Pulmonary artery endothelial cell (primary cell): ENCODE data around the gene CELF2. TPM values are rescaled to one million over a fixed set of nuclear protein-coding genes. Genes with fewer than 3 reads are reported as not detected.

Source experiments
- DNase-seq: peaks from one replicate; pipeline ENCODE4 v3.0.0-alpha.2; 2011; ENCODE audit warnings: low read depth, low spot score
- total RNA-seq: library from RNA; depleted of rRNA; stranded (reverse); fragments of >200 nt; gene quantifications from 2 replicates; pipeline ENCODE4 v1.2.3, GENCODE V29; 2014

The CELF2 gene
- total RNA-seq, 1 donor from 2014 or later = 12.5 TPM

DNA sequence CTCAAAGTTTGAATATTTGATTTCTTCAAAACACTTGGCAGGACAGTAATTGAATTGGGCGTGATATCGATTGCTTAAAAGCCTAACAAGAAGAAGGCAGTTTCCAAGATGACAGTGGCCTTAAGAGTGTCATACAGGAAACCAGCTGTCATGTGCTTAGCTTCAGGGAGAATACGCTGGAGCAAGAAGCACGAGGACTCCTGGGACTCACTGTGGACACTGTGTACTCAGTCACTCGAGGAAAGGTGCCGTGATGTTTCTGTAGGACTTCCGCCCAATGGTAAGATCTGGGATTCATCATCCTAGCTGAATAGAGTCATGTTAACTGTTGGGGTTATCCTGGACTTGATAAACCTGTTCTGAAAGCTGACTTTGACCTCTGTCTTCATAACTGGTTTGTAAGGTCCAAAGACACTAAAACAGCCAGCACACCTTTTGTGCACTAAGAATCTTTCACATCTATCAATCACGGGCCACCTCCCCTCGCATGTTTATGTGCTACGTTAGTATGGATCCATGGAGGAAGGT lies 113.5 kb downstream of the CELF2 start:
- DNase-seq = no peak

DNA sequence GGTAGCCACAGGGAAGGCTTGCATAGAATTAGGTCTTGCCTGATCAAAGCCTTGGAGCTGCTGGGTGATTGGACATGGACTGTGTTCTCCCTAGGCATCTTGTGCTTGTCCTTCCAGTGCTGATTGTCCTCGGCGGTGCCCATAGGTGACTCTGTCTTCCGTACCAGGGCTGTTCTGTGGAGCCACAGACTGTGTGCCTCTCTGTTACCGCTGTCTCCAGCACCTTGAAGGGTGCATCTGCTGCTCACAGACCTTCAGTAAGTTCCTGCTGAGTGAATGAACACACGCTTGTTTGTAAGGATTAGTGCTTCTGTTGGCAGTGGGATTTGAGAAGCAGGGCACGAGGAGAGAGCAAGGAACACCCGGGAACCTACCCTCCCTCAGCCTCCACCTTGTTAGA lies 116.7 kb downstream of the CELF2 start:
- no peak for DNase-seq

- no peak for DNase-seq
Measured at GRCh38 chr10:11135709-11136108, 118.0 kb downstream of the CELF2 start.

DNA sequence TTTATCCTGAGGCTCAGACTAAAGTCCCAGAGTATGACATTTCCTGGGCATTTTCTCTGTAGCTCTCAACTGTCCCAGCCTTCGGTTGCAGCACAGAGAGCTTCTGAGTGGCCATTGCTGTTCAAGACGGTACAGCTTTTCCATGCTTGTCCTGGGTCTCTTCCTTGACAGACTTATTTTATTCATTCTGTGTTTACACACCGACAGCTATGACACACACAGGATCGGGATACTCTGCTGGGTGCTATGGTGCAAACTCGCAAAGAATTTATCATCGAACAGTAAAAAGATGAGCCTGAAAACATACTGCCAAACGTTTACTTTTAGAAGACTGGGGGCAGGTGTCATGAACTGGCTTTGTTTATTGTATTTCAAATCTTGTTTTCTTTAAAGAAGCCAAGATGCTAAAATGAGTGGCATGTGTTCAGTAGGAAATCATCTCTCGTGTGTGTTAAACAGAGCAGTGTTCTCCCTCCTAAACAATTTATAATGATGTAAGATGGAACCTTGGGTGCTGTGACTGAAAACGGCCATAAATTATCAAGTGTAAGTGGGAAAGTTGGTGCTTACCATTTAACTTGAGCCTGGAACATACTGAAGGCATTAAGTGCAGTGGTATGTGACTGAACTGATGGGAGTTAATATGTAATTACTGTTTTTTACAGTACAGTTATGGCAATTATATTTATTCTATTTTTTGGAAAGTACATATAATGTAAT lies 120.8 kb downstream of the CELF2 start:
- DNase-seq = no peak

DNA sequence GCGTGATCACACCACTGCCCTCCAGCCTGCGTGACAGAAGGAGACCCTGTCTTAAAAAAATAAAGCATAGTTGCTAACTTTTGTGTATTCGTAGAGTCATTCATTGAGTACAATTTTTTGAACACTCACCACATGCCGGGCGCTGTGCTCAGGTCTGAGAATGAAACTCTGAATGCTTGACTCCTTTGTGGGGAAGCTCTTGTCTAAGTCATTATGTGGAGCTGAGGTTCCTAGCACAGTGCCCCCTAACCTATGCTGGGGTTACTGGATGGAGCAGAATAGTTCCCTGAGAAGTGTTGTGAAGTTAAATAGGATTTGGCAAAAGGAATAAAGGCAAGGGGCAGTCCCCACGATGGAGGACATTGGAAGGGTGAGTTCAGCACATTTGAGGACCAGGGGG lies 123.3 kb downstream of the CELF2 start:
- no peak for DNase-seq

DNA sequence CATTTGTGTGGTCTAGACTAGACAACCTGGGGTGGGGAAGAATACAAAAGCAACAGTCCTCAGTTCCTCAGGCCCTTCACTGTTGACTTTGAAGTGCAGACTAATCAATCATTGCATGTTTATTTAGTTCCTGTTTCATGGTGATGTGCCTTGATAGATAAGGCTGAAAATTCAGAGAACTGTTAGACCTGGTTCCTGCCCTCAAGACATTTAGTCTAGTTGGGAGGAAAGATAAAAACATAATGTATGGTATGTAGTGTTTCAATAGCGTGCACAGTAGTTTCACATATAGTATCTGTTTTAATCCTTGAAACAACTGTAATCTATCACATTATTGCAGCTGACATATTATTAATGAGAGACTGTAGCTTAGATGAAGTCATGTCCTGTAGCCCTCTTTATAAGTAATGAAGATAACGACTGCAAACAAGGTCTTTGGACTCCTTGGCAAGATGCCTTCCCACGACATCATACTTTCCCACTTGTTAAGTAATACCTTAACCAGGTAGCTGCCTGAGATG lies 124.0 kb downstream of the CELF2 start:
- no peak for DNase-seq

DNA sequence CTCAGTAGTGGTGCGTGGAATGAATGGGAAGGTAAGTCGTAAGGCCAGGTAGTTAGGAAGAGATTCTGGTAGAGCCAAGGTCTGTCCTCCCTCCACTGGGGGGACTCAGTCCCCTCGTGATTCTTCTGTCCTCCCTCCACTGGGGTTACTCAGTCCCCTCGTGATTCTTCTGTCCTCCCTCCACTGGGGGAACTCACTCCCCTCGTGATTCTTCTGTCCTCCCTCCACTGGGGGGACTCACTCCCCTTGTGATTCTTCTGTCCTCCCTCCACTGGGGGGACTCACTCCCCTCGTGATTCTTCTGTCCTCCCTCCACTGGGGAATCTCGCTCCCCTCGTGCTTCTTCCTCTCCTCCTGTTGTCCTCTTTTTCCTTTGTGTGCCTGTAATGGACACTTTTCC lies 125.1 kb downstream of the CELF2 start:
- DNase-seq = no peak

DNA sequence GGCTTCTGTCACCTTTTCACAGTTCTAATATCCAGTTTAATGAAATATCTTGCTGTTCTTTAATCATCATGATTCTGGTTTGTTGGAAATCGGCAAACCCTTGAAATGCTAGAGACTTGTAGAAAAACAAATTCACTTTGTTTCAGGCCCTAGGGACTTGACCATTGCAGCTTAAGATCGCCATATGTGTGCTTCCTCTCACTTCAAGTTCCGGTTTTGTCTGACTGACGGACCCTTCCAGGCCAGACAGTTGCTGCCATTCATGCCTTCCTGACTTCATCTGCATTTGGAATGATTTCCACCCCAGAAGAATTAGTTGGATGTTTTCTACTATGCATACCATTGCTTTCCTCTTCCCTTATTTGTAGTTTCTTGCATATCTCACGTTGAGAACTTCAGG lies 125.6 kb downstream of the CELF2 start:
- no peak for DNase-seq

- DNase-seq = no peak
Measured at GRCh38 chr10:11144626-11145494, 127.2 kb downstream of the CELF2 start.

GRCh38 chr10:11145495-11145855 lies 127.8 kb downstream of the CELF2 start:
- no peak for DNase-seq

- no peak for DNase-seq
Measured at GRCh38 chr10:11146402-11147171, 128.9 kb downstream of the CELF2 start.

DNA sequence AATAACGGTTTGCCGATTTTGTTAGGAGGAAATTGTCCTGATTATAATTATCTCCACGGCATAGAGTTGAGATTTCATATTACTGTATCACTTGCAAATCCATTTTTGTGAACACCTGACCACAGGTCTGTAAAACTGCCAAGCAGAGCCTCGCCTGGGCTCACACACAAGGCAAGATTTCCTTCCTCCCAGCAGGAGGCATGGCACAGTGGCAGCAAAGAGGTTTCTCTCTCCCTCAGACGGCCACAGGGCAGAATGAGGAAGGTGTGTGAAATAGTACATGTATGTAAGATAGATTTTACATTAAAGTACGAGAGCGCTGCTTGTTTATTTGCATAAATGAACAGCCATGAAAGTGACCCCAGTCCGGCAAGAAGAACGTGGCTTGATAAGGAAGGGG lies 130.1 kb downstream of the CELF2 start:
- DNase-seq = no peak

- no peak for DNase-seq
Measured at GRCh38 chr10:11148142-11149028, 130.7 kb downstream of the CELF2 start.

DNA sequence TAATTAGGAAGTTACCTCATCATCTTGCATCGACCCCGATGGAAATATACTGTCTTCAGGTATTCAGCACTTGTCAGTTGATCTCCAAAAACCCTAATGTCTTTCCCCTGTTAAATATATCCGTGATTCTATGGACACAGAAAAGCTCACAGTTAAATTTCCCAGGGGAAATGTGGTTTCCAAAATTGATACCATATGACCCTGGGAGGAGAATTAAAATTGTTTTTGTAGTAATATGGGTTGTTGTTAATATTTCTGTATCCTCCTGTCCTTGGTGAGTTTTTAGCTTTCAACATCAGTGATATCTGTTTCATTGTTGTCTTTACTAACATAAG lies 132.1 kb downstream of the CELF2 start:
- DNase-seq = no peak

- no peak for DNase-seq
Measured at GRCh38 chr10:11150231-11150731, 132.6 kb downstream of the CELF2 start.

DNA sequence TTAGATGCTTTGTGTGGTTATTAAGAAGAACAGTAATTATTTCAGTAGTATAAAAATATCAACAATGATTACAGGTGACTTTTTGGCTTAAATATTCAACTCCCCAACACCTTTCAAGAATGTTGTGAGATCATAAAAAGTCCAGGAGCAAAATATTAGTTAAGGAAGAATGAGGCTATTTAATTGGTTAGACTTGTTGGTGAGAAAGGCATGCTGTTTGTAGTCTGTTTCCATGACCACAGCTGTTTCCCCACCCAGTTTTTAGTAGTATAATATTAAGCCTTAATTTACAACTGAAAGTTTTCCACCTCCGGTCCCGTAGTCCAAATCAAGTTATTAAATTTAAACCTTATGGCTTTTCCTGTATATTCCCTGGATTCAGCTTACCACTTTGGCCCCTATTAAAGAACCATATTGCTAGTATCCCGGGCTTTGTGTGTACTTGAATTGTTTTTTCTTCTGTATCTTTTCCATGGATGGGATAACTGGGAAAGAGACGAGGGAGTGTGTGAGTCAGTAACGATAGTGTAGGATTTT lies 133.3 kb downstream of the CELF2 start:
- no peak for DNase-seq

DNA sequence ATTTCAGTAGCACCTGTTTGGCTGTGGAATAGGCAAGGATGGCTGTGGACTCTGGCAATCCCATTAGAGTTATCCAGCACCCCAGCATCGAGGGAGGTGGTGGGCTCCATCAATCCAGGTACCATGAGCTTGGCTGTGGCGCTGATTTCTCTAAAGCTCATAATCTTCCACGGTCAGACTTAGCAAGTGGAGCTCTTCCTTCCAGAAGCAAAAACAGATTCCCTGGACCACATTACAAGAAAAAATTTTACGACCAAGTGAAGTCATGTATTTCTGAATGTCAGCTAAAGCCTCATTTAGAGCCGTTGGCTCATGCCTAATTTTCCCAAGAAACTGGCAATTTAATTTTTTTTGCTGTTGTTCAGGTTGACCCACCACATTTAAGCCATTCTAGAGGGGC lies 135.1 kb downstream of the CELF2 start:
- no peak for DNase-seq

- no peak for DNase-seq
Measured at GRCh38 chr10:11153245-11153644, 135.6 kb downstream of the CELF2 start.

GRCh38 chr10:11153766-11154165 lies 136.1 kb downstream of the CELF2 start:
- DNase-seq = no peak

DNA sequence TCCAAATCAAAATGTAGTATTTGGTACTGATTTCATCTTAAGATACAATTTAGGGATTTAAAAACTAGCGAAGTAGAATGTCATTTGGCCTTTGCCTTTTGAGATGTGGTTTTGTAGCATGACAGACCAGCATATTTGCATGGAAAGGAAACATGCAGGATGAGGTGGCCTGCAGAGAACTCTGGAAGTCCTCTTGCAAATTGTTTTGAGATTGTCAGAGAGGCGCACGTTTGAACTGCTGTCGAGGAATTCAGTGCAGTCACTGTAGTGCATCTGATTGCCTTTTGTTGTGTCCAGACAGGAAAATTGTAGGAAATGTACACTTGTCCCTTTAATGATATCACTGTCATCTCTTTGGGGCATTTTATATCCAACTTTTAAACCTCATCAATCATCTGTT lies 136.7 kb downstream of the CELF2 start:
- DNase-seq = no peak
